ENCODE measurements around the gene ARHGEF37. TPM values are rescaled to one million over a fixed set of nuclear protein-coding genes. Genes with fewer than 3 reads are reported as not detected.

ARHGEF37 gene
- total and polyA plus RNA-seq, 9 of the 15 experiments (the other 6 are each of a cell fraction or from before 2014, with no cell fraction given), result 0.01 to 0.27 (median 0.05) TPM

DNA sequence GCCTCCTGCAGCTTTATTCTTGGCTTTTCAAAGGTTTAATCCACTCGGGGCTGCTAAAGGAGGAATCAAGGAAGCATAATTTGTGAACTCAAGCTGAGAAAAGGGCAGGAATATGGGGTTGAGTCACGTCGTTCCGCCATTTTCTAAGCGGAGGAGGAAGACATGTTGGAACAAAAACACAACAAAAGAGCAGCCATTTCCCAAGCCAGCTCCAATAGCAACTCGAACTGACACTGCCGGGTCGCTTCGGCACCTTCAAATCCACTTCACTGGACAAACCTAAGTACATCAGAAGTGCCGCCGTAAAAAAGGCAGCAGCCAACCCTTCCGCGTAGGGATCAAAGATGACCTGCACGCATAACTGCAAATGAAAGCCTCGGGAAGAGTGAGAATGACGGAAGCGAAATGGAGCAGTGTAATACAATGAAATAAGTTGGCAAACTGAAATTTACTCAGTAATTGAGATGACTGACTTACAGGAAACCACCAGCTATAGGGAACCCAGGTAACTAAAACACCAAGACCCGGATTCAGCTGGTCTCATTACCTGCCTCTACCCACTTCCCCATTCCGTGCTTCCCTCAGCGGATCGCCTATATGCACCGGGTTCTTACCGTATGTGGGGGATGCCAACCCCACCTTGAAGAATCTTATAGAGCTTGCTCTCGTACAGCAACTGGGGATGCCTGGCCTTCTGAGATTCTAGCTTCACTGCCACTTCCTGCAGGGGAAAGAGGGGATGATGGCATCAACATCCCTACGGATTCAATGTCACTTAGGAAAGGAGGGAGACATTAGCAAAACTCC, 31.6 kb upstream of the ARHGEF37 start:
- no peaks in the 10 kb centered on the region for H3K27me3 ChIP-seq (ENCODE audit: control insufficient read depth in 2 of 2, insufficient read depth in 2 of 2, low read length in 2 of 2)
- in situ Hi-C loops (cut with MboI), result loop anchor here (5.0 to 25.0 kb wide), 3 partner anchors 107 to 412 kb away; partner anchors contain the start of gene ABLIM3
- ChIA-PET POLR2A (interaction anchor here (0.6 to 3.6 kb wide), 25 partner anchors 8 to 182 kb away, joined by 3 to 13 read pairs (median 3); no protein-coding TSS in a partner anchor), CTCF (ENCODE audit: low intra/inter-chr PET ratio) (no interaction called here)
- FAIRE-seq (peak; percentile 87), DNase-seq (ENCODE audit: extremely low read depth in 1 of 4, low spot score in 3 of 4) (peak in 2 of 4 experiments; percentile 46 to 58), ATAC-seq (peak; percentile 18)
- peak overlapping the region; percentile 98 to 100 for H3K9ac ChIP-seq (ENCODE audit: insufficient read depth in 1 of 2, low read depth in 2 of 2, low read length in 2 of 2)
- H3K36me3 ChIP-seq (ENCODE audit: control insufficient read depth, insufficient read depth, low read length), result peaks cover 58% of the 10 kb centered on the region
- peak overlapping the region; percentile 97 for H3K4me3 ChIP-seq
- no peaks in the 10 kb centered on the region for H3K9me1 ChIP-seq (ENCODE audit: control insufficient read depth, insufficient read depth, low read length)
- under 1% methylated on average over 25 of the region's 25 CpGs for WGBS (ENCODE audit: insufficient coverage, low coverage, missing lambda C conversion rate)
- H4K20me1 ChIP-seq (replicated peaks; ENCODE audit: control insufficient read depth, insufficient read depth, low read length), result peaks cover 13% of the 10 kb centered on the region; the same call in 1 of the 2 replicates
- TSS peak; percentile 40 for BruUV-seq (replicated peaks)
- peaks cover 75% of the 10 kb centered on the region for H3K79me2 ChIP-seq (ENCODE audit: control insufficient read depth, insufficient read depth, low read length)
- peaks cover 12 to 14% of the 10 kb centered on the region in 2 experiments; a peak in 4 of 5 replicates for H3K4me1 ChIP-seq (replicated peaks in 1 of 2; ENCODE audit: control insufficient read depth in 2 of 2, insufficient read depth in 2 of 2, low read length in 2 of 2)
- intact Hi-C loops (cut with micrococcal nuclease), result no loop called here
- H3K27ac ChIP-seq (ENCODE audit: extremely low read depth, low read depth, low read length), result peak overlapping the region; percentile 82
- peak overlapping the region; percentile 94 for H3K4me2 ChIP-seq (ENCODE audit: insufficient read depth, low read length)
- H2AFZ ChIP-seq (ENCODE audit: low read depth, low read length), result peak overlapping the region; percentile 26
- no peaks in the 10 kb centered on the region for H3K9me3 ChIP-seq (replicated peaks; ENCODE audit: control insufficient read depth, insufficient read depth, low read depth, low read length)
- TF ChIP-seq, protein P1, sequence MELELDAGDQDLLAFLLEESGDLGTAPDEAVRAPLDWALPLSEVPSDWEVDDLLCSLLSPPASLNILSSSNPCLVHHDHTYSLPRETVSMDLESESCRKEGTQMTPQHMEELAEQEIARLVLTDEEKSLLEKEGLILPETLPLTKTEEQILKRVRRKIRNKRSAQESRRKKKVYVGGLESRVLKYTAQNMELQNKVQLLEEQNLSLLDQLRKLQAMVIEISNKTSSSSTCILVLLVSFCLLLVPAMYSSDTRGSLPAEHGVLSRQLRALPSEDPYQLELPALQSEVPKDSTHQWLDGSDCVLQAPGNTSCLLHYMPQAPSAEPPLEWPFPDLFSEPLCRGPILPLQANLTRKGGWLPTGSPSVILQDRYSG (tag; conservative IDR thresholded peaks at IDR 0.05; ENCODE audit: low read depth), result peak; percentile 86
- TF ChIP-seq KDM5B (IDR thresholded peaks at IDR 0.05; ENCODE audit: insufficient replicate concordance, low read depth, low read length) (peak; percentile 12), KHSRP (IDR thresholded peaks at IDR 0.05) (no peak), ZBTB17 (CRISPR knock-in tag; IDR thresholded peaks at IDR 0.05) (peak; percentile 88; the same call in 1 of the 2 replicates), NR4A1 (CRISPR knock-in tag; IDR thresholded peaks at IDR 0.05) (no peak), NR4A1 (tag; IDR thresholded peaks at IDR 0.05) (peak; percentile 84), ATF7 (IDR thresholded peaks at IDR 0.05) (0 out of 2 replicates have a peak, but pooled peaks have one; percentile 9), SREBF2 (CRISPR knock-in tag; IDR thresholded peaks at IDR 0.05) (no peak), TEAD1 (CRISPR knock-in tag; IDR thresholded peaks at IDR 0.05) (peak in 1 of 2 experiments; percentile 70; a peak in 2 of 4 replicates), HDAC1 (IDR thresholded peaks at IDR 0.05) (peak in 1 of 2 experiments; percentile 53; a peak in 1 of 4 replicates), FOSL1 (tag; conservative IDR thresholded peaks at IDR 0.05) (peak; percentile 55; the same call in 1 of the 2 replicates), CC2D1A (IDR thresholded peaks at IDR 0.05) (no peak), POLR3A (IDR thresholded peaks at IDR 0.05; ENCODE audit: borderline replicate concordance, extremely low read depth, insufficient read depth, insufficient read length) (no peak)
- TF ChIP-seq, protein P2, sequence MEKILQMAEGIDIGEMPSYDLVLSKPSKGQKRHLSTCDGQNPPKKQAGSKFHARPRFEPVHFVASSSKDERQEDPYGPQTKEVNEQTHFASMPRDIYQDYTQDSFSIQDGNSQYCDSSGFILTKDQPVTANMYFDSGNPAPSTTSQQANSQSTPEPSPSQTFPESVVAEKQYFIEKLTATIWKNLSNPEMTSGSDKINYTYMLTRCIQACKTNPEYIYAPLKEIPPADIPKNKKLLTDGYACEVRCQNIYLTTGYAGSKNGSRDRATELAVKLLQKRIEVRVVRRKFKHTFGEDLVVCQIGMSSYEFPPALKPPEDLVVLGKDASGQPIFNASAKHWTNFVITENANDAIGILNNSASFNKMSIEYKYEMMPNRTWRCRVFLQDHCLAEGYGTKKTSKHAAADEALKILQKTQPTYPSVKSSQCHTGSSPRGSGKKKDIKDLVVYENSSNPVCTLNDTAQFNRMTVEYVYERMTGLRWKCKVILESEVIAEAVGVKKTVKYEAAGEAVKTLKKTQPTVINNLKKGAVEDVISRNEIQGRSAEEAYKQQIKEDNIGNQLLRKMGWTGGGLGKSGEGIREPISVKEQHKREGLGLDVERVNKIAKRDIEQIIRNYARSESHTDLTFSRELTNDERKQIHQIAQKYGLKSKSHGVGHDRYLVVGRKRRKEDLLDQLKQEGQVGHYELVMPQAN (IDR thresholded peaks at IDR 0.05; ENCODE audit: borderline replicate concordance), result 0 out of 2 replicates have a peak, but pooled peaks have one; percentile 19
- TF ChIP-seq, protein P3, sequence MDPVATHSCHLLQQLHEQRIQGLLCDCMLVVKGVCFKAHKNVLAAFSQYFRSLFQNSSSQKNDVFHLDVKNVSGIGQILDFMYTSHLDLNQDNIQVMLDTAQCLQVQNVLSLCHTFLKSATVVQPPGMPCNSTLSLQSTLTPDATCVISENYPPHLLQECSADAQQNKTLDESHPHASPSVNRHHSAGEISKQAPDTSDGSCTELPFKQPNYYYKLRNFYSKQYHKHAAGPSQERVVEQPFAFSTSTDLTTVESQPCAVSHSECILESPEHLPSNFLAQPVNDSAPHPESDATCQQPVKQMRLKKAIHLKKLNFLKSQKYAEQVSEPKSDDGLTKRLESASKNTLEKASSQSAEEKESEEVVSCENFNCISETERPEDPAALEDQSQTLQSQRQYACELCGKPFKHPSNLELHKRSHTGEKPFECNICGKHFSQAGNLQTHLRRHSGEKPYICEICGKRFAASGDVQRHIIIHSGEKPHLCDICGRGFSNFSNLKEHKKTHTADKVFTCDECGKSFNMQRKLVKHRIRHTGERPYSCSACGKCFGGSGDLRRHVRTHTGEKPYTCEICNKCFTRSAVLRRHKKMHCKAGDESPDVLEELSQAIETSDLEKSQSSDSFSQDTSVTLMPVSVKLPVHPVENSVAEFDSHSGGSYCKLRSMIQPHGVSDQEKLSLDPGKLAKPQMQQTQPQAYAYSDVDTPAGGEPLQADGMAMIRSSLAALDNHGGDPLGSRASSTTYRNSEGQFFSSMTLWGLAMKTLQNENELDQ (CRISPR knock-in tag; IDR thresholded peaks at IDR 0.05; ENCODE audit: borderline replicate concordance), result peak; percentile 10; the same call in 1 of the 2 replicates

Data from K562 (cell line).